NOMO-1 (cell line): ENCODE data around the gene MOB2.

ENCODE experiments used
- DNase-seq, 2 experiments: peaks; one replicate each; lab custom pipeline; 2025; ENCODE audit not compliant: unreplicated experiment in 2 of 2; lab: John Stamatoyannopoulos, UW

Gene MOB2

DNA sequence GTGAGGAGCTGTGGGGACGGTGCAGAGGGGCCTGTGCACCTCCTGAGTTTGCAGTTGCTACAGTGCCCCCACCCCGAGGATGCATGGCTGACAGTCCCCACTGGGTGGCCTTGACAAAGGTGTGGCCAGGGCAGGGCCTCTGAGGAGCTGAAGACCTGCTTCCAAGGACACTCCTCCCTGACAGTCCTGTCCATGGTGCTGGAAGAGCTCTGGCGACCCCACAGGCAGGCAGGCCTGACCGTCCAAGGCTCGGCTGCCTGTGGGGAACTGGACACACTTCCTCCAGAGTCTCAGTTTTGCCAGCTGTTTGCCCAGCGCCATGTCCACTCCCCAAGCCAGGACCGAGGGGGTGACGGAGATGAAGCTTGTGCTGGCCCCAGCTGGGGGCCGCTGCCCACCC lies 64.1 kb downstream of the MOB2 start:
- DNase-seq, result no peak

GRCh38 chr11:1421291-1421690 lies 65.3 kb downstream of the MOB2 start:
- DNase-seq, result no peak

GRCh38 chr11:1419811-1420210 lies 66.8 kb downstream of the MOB2 start:
- no peak for DNase-seq
